ENCODE measurements around the gene CACNA1D. TPM values are rescaled to one million over a fixed set of nuclear protein-coding genes. Genes with fewer than 3 reads are reported as not detected.

Gene CACNA1D
- polyA plus RNA-seq, 1 experiment, result 0.15 TPM

- Histone ChIP-seq H3K27me3 (ENCODE audit: control insufficient read depth, insufficient read depth, low read length) (no peaks in the 10 kb centered on the region), H3K4me3 (ENCODE audit: low read depth, low read length) (no peak overlapping the region), H3K36me3 (ENCODE audit: control insufficient read depth, insufficient read depth, low read length) (no peaks in the 10 kb centered on the region)
- TF ChIP-seq CTCF (IDR thresholded peaks at IDR 0.05; ENCODE audit: insufficient read depth, low read depth, low read length), result no peak
- CTCF ChIA-PET, result no interaction called here
- DNase-seq (ENCODE audit: low read depth), result no peak
- POLR2A ChIA-PET, result no interaction called here
These were observed 51.6 kb downstream of the CACNA1D start for GRCh38 chr3:53545996-53546359.

GRCh38 chr3:53547327-53547726 is 52.9 kb downstream of the CACNA1D start:
- TF ChIP-seq CTCF (IDR thresholded peaks at IDR 0.05; ENCODE audit: insufficient read depth, low read depth, low read length), result no peak
- H3K4me3 ChIP-seq (ENCODE audit: low read depth, low read length), result no peak overlapping the region
- no peak for DNase-seq (ENCODE audit: low read depth)
- H3K36me3 ChIP-seq (ENCODE audit: control insufficient read depth, insufficient read depth, low read length), result no peaks in the 10 kb centered on the region
- no peaks in the 10 kb centered on the region for H3K27me3 ChIP-seq (ENCODE audit: control insufficient read depth, insufficient read depth, low read length)
- POLR2A ChIA-PET, result no interaction called here
- CTCF ChIA-PET, result no interaction called here

- Histone ChIP-seq H3K36me3 (ENCODE audit: control insufficient read depth, insufficient read depth, low read length) (no peaks in the 10 kb centered on the region), H3K4me3 (ENCODE audit: low read depth, low read length) (no peak overlapping the region), H3K27me3 (ENCODE audit: control insufficient read depth, insufficient read depth, low read length) (no peaks in the 10 kb centered on the region)
- no peak for DNase-seq (ENCODE audit: low read depth)
- ChIA-PET POLR2A (no interaction called here), CTCF (no interaction called here)
- no peak for TF ChIP-seq CTCF (IDR thresholded peaks at IDR 0.05; ENCODE audit: insufficient read depth, low read depth, low read length)
These were observed 55.7 kb downstream of the CACNA1D start for GRCh38 chr3:53550005-53550620.

- ChIA-PET POLR2A (no interaction called here), CTCF (no interaction called here)
- no peak for TF ChIP-seq CTCF (IDR thresholded peaks at IDR 0.05; ENCODE audit: insufficient read depth, low read depth, low read length)
- DNase-seq (ENCODE audit: low read depth), result no peak
- Histone ChIP-seq H3K4me3 (ENCODE audit: low read depth, low read length) (no peak overlapping the region), H3K27me3 (ENCODE audit: control insufficient read depth, insufficient read depth, low read length) (no peaks in the 10 kb centered on the region), H3K36me3 (ENCODE audit: control insufficient read depth, insufficient read depth, low read length) (no peaks in the 10 kb centered on the region)
These were observed 56.9 kb downstream of the CACNA1D start for GRCh38 chr3:53551324-53551723.

GRCh38 chr3:53552730-53553129 is 58.3 kb downstream of the CACNA1D start:
- Histone ChIP-seq H3K27me3 (ENCODE audit: control insufficient read depth, insufficient read depth, low read length) (no peaks in the 10 kb centered on the region), H3K36me3 (ENCODE audit: control insufficient read depth, insufficient read depth, low read length) (no peaks in the 10 kb centered on the region), H3K4me3 (ENCODE audit: low read depth, low read length) (no peak overlapping the region)
- CTCF ChIA-PET, result no interaction called here
- POLR2A ChIA-PET, result no interaction called here
- DNase-seq (ENCODE audit: low read depth), result no peak
- no peak for TF ChIP-seq CTCF (IDR thresholded peaks at IDR 0.05; ENCODE audit: insufficient read depth, low read depth, low read length)
